Memory B cell (primary cell): ENCODE measurements around the gene MRPL20.
"Not testable (repeated sequence)": the region's sequence is repeated elsewhere in the genome, so short reads cannot be mapped to it uniquely, and the experiment has no call there.

Experiments used
- ATAC-seq: fragments of 150-1000 bp; cut with Tn5 transposase; 2 replicates; pipeline ENCODE4 v1.10.0; 2021; ENCODE audit warnings: low read depth, mild to moderate bottlenecking, moderate library complexity
- DNase-seq, 2 donors: peaks; one replicate each; pipeline ENCODE4 v3.0.0; 2022; ENCODE audit warnings: low spot score in 2 of 2
- H3K27ac Mint-ChIP-seq: one replicate; pipeline ENCODE4 v1.8.0; 2022; ENCODE audit warnings: mild to moderate bottlenecking, moderate library complexity, mixed read lengths
- H3K27me3 Mint-ChIP-seq: one replicate; pipeline ENCODE4 v1.8.0; 2022; ENCODE audit warnings: mixed read lengths
- H3K36me3 Mint-ChIP-seq: one replicate; pipeline ENCODE4 v1.8.0; 2022; ENCODE audit warnings: mild to moderate bottlenecking, mixed read lengths
- H3K4me1 Mint-ChIP-seq: one replicate; pipeline ENCODE4 v1.8.0; 2022; ENCODE audit warnings: mixed read lengths
- H3K4me3 Mint-ChIP-seq: one replicate; pipeline ENCODE4 v1.8.0; 2022; ENCODE audit warnings: mild to moderate bottlenecking, moderate library complexity, mixed read lengths
- H3K9me3 Mint-ChIP-seq: one replicate; pipeline ENCODE4 v1.8.0; 2022; ENCODE audit warnings: mixed read lengths

MRPL20 gene

DNA sequence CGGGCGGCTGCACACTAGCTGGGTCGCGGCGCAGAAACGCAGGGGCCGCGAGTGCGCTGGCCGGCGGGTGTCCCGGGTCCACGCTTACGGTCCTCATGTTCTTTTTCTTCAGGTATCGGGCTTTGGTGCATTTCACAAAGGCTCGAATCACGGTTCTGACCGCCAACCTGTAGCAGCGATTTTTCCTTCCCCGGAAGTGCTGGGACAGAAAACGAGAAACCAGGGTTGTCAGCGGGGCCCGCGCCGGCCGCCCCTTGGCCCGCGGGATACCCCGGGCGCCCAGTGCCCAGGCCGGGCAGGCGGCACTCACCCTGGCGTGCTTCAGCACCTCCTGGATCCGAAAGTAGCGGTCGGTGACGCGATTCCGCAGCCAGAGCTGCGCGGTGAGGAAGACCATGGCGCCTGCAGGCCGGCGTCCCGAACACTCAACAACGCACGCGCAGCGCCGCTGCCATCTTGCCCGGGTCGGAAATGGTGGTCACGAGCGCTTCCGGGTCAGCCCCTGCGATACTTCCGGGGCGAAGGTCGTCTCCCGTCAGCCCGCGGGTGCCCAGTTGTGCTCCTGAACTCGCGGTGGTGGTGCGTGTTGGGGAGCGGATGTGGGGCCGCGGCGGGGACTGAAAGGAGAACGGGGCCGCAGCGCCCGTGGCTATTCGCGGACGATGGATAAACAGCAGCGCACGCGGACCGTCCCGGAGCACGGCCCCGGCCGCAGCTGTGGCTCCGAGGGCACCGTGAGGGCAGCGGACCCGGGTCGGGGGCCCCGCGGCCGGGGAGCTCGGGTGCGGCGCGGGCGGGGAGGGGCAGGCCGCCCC is at the start of gene MRPL20:
TSS of gene MRPL20 (minus strand) at position 473 of the 815 bp plus-strand sequence. CDS start at position 397, 76 bp downstream.
- Mint-ChIP-seq H3K27ac (peak within 1 kb of the TSS; percentile 97), H3K9me3 (no peaks in the 10 kb centered on the region), H3K4me3 (peak within 1 kb of the TSS; percentile 92), H3K36me3 (peaks cover 15% of the 10 kb centered on the region), H3K4me1 (peaks cover 21% of the 10 kb centered on the region), H3K27me3 (no peaks in the 10 kb centered on the region)
- ATAC-seq, result peak; percentile 95
- DNase-seq, result peak; percentile 88 to 90

DNA sequence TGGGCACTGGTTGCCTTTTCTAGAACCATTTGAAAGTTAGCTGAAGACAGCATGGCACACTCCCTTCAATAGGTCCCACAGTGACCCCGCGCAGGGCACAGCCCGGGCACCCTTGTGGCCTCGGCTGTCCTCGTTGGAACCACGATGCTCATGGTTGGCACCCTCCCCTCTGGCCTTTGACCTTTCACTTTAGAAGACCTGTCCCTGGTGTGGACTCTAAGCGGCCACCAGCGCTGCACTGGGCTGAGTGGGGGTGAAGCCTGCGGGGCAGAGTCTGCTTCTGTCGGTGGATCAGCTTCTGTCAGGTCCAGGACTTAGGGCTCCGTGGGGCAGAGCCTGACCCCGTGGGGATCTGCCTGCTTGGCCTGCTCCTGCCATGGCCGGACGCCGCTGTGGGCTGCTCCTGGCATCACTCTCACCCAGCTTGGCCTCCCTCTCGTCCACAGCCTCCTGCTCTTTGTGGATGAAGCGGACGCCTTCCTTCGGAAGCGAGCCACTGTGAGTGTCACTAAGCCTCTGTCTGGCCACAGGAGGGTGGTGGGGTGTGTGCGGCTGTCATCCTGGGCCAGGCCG is 49.7 kb upstream of the MRPL20 start:
- H3K27me3 Mint-ChIP-seq, H3K9me3 Mint-ChIP-seq, H3K4me1 Mint-ChIP-seq, DNase-seq, ATAC-seq, H3K36me3 Mint-ChIP-seq, H3K27ac Mint-ChIP-seq, H3K4me3 Mint-ChIP-seq: not testable (repeated sequence)

DNA sequence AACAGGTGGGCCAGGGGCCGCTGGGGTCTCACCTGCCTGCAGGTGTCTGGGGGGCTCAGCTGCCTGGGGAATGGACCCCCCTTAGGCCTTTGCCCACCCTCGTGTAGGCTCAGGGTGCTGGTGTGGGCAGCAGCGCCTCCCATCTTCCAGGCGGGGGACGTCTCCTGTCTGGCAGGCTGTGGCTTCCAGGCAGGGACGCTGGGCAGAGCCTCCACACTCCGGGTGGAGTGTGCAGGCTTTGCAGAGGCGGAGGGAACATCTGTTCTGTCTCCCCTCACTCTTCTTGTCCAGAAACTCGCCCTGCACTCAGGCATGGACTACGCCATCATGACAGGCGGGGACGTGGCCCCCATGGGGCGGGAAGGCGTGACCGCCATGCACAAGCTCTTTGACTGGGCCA is 48.8 kb upstream of the MRPL20 start:
- H3K36me3 Mint-ChIP-seq, DNase-seq, H3K27ac Mint-ChIP-seq, ATAC-seq, H3K4me1 Mint-ChIP-seq, H3K9me3 Mint-ChIP-seq, H3K27me3 Mint-ChIP-seq, H3K4me3 Mint-ChIP-seq: not testable (repeated sequence)

DNA sequence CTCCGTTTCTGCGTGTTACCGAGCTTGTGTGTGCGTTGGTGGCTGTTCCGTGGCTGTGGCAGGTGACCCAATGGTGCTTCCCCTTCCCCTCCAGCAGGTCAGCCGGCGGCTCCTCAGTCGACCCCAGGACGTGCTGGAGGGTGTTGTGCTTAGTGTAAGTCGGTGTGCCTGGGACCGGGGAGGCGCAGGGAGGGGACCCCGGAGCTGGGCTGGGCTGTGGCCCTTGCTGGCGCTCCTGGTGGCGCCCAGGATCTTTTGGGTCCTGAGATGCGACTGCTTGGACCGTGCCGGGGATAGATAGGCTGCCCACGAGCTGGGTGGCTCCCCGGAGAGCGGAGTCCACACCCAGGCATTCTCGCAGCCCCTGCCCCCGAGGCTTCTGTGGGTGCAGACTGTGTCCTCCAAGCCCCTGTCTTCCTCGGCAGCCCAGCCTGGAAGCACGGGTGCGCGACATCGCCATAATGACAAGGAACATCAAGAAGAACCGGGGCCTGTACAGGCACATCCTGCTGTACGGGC is 48.3 kb upstream of the MRPL20 start:
- no peaks in the 10 kb centered on the region for H3K36me3 Mint-ChIP-seq
- ATAC-seq, result no peak
- H3K4me1 Mint-ChIP-seq, result no peaks in the 10 kb centered on the region
- H3K27ac Mint-ChIP-seq, result no peak overlapping the region
- H3K4me3 Mint-ChIP-seq, result no peak overlapping the region
- no peaks in the 10 kb centered on the region for H3K9me3 Mint-ChIP-seq
- H3K27me3 Mint-ChIP-seq, result peaks cover 1% of the 10 kb centered on the region
- no peak for DNase-seq

DNA sequence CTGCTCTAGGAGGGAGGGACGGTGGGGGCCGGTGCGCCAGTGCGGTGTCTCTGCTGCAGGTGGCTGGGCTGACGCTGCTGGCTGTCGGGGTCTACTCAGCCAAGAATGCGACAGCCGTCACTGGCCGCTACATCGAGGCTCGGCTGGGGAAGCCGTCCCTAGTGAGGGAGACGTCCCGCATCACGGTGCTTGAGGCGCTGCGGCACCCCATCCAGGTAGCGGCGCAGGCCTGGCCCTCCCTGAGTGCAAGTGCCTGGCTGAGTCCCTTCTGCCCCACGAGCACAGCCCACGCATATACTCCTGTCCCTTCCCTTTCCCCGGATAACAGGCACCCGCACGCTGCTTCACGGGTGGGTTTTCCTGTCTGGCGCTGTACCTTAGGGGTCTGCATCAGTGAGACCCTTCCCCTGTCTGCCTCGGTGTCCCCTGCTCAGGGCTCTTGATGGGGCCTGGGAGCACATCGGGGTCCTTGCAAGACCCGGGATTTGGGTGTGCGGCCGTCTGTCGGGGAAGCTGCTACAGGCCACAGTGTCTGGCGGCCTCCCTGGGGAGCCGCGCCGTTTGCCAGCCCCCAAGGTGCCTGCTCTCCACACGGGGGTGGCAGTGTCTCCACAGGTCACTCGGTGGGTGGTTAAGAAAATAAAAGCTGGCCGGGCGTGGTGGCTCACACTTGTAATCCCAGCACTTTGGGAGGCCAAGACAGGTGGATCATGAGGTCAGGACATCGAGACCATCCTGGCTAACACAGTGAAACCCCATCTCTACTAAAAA is 47.4 kb upstream of the MRPL20 start:
- H3K36me3 Mint-ChIP-seq, H3K4me1 Mint-ChIP-seq, H3K27ac Mint-ChIP-seq, H3K9me3 Mint-ChIP-seq, ATAC-seq, H3K4me3 Mint-ChIP-seq, DNase-seq, H3K27me3 Mint-ChIP-seq: not testable (repeated sequence)

DNA sequence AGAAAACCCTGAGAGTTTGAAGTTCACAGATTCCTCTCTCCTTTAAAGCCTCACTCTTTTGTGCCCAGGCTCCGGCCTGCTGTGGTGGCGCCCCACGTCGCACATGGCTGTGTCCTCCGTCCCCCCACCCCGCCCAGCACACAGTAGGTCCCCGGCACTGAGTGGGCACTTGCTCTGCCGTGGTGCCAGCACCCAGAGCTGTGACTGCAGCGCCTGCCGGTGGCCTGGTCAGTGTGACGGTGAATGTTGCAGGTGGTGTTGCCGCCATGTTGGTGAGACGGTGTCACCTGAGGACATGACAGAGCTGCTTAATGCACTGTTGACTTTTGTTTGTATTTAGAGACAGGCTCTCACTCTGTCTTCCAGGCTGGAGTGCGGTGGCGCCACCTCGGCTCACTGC is 45.8 kb upstream of the MRPL20 start:
- H3K27me3 Mint-ChIP-seq, result peaks cover 5% of the 10 kb centered on the region
- H3K4me3 Mint-ChIP-seq, result no peak overlapping the region
- ATAC-seq, result no peak
- H3K4me1 Mint-ChIP-seq, result no peaks in the 10 kb centered on the region
- H3K36me3 Mint-ChIP-seq, result no peaks in the 10 kb centered on the region
- H3K9me3 Mint-ChIP-seq, result no peaks in the 10 kb centered on the region
- DNase-seq, result no peak
- H3K27ac Mint-ChIP-seq, result no peak overlapping the region

DNA sequence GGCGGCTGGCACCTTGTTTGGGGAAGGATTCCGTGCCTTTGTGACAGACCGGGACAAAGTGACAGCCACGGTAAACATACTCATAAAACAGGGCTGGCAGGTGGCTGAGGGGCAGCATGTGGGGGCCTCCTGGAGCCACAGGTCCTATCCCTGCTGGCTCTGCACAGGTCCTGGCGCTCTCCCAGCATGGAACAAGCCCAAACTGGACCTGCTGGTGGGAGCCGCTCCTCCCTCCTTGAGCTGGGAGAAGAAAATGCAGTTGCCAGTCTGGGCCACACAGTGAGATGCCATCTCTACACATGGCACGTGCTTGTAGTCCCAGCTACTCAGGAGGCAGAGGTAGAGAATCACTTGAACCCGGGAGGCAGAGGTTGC is 45.3 kb upstream of the MRPL20 start:
- H3K36me3 Mint-ChIP-seq, ATAC-seq, H3K4me1 Mint-ChIP-seq, H3K27ac Mint-ChIP-seq, H3K4me3 Mint-ChIP-seq, H3K9me3 Mint-ChIP-seq, H3K27me3 Mint-ChIP-seq, DNase-seq: not testable (repeated sequence)

DNA sequence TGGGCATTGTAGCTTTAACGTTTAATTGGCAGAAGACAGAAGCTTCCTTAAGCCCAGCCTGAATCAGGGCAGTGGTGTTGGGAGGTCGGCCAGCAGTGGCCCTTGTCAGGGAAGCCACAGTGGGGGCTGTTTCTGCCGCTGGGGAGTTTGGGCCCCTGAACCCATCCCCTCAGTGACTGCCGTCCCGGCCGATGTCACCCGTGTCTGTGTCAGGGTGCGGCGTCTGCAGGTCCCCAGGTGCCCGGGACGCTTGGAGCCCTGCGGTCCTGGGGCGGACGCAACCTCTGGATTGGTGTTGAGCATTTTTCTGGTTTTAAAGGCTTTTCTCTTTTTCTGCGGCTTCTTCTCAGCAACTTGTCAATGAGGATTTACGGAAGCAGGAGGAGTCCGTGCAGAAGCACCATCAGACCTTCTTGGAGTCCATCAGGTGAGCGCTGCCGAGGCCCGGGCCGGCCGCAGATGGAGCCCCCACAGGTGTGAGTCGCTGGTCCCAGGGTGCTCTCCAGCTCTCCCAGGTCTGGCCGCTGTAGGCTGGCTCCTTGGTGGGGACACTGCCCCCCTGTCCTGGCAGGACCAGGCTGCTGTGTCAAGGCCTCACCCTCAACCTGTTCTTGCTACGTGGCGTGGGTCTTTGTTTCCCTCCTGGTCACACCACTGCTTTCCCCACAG is 44.7 kb upstream of the MRPL20 start:
- no peaks in the 10 kb centered on the region for H3K9me3 Mint-ChIP-seq
- no peak for DNase-seq
- H3K36me3 Mint-ChIP-seq, result no peaks in the 10 kb centered on the region
- no peak overlapping the region for H3K27ac Mint-ChIP-seq
- no peak for ATAC-seq
- H3K27me3 Mint-ChIP-seq, result peaks cover 4% of the 10 kb centered on the region
- H3K4me1 Mint-ChIP-seq, result no peaks in the 10 kb centered on the region
- no peak overlapping the region for H3K4me3 Mint-ChIP-seq

DNA sequence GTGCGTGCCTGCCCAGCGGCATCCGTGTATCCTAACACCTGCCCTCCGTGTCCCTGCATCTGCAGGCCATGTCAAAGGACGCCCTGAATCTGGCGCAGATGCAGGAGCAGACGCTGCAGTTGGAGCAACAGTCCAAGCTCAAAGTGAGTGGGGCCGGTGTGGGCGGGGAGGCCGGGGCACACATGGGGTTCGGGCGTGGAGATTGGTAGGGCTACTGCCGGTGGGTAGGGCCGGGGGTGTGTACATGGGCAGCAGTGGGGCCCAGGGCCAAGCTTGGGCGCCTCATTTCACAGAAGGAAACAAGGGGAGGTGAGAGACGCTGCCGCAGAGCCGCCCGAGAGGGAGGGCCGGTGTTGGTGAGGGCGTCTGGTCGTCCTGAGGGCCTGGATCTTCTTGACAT is 43.5 kb upstream of the MRPL20 start:
- H3K36me3 Mint-ChIP-seq, H3K4me1 Mint-ChIP-seq, H3K4me3 Mint-ChIP-seq, ATAC-seq, H3K27me3 Mint-ChIP-seq, H3K9me3 Mint-ChIP-seq, DNase-seq, H3K27ac Mint-ChIP-seq: not testable (repeated sequence)

DNA sequence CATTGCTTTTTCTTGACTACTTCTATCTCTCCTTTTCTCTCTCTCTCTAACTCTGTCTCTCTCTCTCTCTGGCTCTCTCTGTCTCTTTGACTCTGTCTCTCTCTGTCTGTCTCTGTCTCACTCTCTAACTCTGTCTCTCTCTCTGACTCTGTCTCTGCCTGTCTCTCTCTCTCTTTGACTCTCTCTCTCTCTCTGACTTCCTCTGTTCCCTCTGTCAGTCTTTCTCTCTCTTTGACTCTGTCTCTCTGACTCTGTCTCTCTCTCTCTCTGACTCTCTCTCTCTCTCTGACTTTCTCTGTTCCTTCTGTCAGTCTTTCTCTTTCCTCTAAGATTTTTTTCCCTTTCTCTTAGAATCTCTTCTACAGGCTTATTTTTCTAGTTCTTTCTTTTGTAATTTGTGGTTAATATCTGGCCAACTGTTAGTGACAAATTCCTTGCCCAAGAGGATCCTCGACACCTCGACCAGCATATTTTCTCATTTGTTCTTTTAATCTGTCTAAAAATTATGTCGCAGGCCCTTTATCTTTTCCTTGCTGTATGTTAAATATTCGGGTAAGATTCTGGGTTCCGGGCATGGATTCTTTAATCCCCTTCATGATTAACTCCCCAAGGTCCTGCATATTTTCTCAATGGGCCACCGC is 42.1 kb upstream of the MRPL20 start, which contains the start of gene ATAD3C:
TSS of gene ATAD3C (plus strand) at position 591 of the 641 bp plus-strand sequence. CDS start 995 bp downstream, outside the sequence.
- DNase-seq (no peak), ATAC-seq (no peak)
- H3K4me1 Mint-ChIP-seq, result no peaks in the 10 kb centered on the region
- no peak within 1 kb of the TSS for H3K4me3 Mint-ChIP-seq
- H3K27ac Mint-ChIP-seq, result no peak within 1 kb of the TSS
- H3K9me3 Mint-ChIP-seq, result no peaks in the 10 kb centered on the region
- H3K27me3 Mint-ChIP-seq, result peaks cover 4% of the 10 kb centered on the region
- H3K36me3 Mint-ChIP-seq, result no peaks in the 10 kb centered on the region

DNA sequence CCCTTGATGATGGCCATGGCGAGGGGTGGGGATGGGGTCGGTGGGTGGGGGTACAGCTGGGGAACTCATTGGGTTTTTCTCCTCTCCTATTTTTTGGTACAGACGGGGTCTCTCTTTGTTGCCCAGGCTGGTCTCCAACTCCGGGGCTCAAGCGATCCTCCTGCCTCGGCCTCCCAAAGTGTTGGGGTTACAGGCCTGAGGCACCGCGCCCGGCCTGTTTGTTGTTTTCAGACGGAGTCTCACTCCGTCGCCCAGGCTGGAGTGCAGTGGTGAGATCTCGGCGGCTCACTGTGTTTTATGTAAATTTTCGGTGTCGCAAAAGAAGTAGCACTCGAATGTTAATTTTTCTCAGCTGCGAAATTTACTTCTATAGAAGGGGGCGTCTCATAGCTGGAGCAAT is 39.5 kb upstream of the MRPL20 start:
- H3K36me3 Mint-ChIP-seq, H3K4me1 Mint-ChIP-seq, ATAC-seq, H3K9me3 Mint-ChIP-seq, DNase-seq, H3K4me3 Mint-ChIP-seq, H3K27ac Mint-ChIP-seq, H3K27me3 Mint-ChIP-seq: not testable (repeated sequence)

DNA sequence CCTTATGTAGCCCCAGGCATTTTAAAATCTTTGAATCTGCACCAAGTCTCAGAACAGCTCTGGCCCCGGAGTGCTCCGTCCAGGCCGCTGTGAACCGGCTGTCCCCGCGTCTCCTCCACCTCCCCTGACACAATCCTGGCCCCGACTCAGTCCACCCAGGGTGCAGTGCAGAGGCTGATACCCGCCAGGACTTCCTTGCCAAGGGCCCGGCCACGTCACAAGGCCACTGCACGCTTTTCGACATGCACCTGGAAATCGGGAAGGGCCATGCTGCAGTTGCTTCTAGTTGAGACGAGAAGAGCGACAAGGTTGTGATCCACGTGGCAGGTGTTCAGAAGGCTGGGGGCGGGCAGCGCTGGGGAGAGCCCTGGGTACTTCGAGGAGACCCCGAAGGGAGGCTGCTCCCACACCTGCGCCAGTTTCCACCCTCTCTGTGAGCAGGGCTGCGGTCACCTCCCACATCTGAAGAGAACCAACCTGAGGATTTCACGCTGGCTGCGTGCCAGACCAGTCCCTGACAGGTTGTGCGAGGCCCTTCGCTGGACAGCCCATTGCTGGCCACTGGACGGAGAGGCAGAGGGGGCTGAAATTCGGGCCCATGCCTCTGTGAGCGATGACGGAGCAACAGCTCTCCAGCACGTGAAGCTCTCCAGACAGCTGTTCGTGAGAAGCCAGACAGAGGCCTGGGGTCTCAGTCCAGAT is 35.1 kb upstream of the MRPL20 start:
- ATAC-seq, result no peak
- H3K4me3 Mint-ChIP-seq, result no peak overlapping the region

More for the DNA sequence above, 35.1 kb upstream of the MRPL20 start:
- Mint-ChIP-seq H3K27me3 (peaks cover 5% of the 10 kb centered on the region), H3K36me3 (no peaks in the 10 kb centered on the region), H3K4me1 (peaks cover 2% of the 10 kb centered on the region), H3K27ac (no peak overlapping the region), H3K9me3 (no peaks in the 10 kb centered on the region)
- no peak for DNase-seq
